Stimulated activated CD4-positive, alpha-beta T cell treated with anti-CD3 and anti-CD28 coated beads, Interleukin-12 subunit alpha, Interleukin-12 subunit beta, amount 100 ng/mL, for 4 hours (primary cell): Measurements from ENCODE around the gene GSAP.

ENCODE experiments used
- DNase-seq: peaks from one replicate; pipeline ENCODE4 v3.0.0-alpha.2; 2020

GSAP gene

DNA sequence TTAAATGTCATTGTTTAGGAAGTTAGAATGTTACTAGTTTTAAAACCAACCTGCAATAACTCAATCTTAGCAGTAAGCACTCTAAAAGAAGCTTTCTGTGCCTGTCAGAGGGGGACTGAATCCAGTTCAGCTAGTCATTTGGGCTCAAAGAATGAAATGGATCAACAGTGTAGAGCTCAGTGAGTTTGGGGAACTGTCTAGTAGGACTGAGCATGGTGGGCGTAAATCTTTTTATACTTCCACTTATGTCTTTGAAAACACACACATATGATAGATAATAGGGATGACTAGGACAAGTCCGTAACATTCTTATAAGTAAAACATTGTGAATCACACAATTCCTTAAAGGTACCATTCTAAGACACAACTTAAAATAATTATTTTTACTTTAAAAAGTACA lies 11.5 kb downstream of the GSAP start:
- DNase-seq = no peak

DNA sequence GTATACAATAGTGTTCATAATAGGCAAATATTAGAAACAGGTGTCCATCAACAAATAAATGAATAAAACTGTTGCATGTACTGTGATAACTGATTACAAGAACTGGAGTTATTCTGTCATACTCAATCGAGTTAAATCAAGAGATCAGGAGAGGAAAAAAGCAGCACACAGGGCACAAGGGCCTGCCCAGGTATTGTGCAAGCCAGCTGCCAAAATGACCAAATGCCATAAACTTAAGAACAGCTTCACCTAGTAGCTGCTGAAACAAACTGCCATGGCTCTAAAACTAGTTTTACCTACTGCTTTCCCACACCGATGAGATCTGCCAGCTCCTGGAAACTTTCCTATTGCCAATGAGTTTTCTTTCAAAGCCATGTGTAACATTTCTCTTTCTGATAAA lies 12.2 kb downstream of the GSAP start:
- DNase-seq = no peak

DNA sequence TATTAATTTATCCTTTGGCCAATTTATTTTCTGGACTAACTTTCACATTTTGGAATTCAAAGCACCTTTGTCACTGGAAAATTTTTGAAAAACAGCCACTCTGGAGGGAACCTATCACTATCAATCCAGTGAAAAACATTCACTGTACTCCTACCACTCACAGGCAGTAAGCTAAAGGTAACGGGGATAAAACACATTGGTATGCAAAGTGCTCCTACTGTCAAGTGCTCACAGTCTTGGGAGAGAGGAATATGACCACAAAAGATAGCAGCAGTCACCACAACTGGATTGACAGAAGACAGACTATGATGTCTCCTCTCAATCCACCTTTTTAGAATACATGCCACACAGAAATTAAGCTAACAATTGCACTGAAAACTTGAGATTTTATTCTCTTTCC lies 13.3 kb downstream of the GSAP start:
- DNase-seq = no peak

- DNase-seq = no peak
Observed at GRCh38 chr7:77401002-77401401, 15.1 kb downstream of the GSAP start.

- no peak for DNase-seq
Observed at GRCh38 chr7:77399816-77400215, 16.3 kb downstream of the GSAP start.

DNA sequence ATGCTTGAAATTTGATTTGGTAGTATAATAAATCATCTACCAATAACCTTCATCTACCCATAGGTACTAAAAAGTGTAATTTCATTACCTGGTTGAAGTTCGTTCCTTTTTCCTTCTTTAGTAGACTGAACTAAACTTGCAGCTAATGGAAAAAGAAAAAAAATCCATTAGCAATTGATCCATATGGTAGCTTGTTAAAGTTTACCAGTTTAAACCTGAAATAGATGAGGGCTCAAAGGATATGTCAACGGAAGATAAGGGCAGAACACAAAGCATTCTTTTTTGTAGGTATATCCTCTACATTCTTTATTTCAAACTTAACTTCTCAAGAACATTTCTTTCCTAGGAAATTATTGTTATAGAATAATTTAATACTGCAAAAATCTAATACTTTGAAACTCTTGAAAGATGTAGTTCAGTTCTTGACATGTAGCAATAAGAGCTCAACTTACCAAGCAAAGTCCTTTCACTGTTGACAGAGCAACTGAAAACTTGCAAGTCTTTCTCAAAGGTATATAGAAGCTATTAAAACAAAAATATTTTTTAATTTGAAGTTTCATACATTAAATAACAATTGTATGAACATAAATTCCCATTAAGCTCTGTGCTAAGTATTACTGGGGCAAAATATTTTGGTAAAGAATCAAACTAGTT lies 19.1 kb downstream of the GSAP start:
- no peak for DNase-seq

DNA sequence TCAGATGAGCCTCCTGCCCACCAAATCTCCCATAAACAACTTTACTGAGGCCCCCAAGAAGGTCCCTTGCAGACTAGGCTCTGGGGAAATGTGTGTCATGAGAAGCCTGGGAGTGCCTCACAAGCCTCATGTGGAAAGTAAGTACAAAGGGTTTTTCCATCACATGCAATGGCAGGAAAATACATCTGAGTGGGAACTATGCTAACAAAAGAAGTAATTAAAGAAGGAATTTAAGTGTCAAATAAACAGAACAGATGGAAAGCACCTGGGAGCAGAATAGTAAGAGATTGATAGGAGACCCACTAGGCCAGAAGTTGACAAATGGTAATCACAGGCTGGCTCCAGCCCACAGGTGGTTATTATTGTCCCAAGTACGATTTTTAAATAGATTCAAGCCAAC lies 20.5 kb downstream of the GSAP start:
- DNase-seq = no peak

DNA sequence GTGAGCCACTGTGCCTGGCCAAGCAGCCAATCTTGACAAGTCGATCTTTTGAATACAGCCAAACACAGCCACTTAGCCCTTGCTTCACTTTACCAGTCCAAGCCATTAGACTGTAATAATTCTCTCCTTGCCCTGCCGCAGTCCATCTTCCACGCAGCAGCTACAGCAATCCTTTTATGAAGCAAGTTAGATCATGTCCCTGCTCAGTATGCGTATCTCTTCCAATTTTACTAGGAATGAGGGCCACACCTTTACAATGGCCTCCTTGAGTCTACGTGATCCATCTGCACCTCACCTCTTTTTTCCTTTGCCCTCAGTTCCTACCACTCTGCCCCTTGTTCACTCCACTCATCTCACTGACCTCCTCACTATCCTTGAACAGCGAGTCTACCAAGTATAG lies 22.2 kb downstream of the GSAP start:
- no peak for DNase-seq

GRCh38 chr7:77393261-77393660 lies 22.9 kb downstream of the GSAP start:
- peak; percentile 19 for DNase-seq

GRCh38 chr7:77391230-77391629 lies 24.9 kb downstream of the GSAP start:
- DNase-seq = no peak

GRCh38 chr7:77388055-77388641 lies 28.0 kb downstream of the GSAP start:
- no peak for DNase-seq

DNA sequence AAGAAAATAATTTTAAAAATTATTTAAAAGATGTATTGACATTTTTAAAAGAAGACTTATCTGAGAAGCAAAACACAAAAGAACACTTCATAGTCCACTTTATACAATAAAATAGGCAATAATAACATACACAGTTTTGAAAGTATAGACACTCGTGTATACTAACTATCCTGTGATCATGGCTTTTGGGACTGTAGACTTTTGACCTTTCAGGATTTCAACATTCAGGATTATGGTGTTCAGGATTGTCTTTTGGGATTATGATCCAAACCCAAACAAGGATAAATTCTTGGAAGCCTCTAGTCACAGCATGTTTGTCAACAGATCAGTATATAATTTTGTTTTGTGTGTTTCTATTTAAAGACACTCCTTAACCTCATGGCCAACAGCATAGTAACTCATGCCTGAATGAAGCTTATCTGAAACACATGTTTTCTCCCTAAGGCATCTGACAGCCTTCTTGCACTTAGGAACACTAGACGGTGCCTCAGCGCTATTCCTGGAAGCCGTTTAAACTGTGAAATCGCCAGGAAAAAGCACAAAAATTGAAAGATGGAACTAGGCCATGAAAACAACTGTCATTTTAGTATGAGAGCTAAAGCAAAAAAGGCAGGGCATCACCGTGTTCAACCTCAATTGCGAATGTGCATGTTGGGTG lies 29.9 kb downstream of the GSAP start:
- DNase-seq = no peak

- DNase-seq = no peak
Observed at GRCh38 chr7:77383333-77383740, 32.8 kb downstream of the GSAP start.

DNA sequence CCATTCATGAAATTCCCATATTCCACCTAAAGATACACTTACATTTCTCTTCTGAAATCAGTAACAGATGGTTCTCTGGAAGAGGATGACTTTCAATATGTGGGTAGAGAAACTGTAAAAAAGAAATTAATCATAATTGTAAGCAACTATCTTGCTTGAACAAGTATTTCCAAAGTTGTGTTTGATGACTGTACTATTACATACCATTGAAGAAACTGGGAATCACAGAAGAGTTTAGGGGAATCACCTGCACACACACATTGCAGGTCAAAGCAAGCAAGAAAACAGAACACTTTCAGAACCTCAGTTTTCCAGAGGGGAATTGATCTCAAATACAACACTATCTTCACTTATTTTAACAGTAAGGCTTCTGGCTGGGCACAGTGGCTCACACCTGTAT lies 33.6 kb downstream of the GSAP start:
- no peak for DNase-seq

- no peak for DNase-seq
Observed at GRCh38 chr7:77378584-77378983, 37.6 kb downstream of the GSAP start.

DNA sequence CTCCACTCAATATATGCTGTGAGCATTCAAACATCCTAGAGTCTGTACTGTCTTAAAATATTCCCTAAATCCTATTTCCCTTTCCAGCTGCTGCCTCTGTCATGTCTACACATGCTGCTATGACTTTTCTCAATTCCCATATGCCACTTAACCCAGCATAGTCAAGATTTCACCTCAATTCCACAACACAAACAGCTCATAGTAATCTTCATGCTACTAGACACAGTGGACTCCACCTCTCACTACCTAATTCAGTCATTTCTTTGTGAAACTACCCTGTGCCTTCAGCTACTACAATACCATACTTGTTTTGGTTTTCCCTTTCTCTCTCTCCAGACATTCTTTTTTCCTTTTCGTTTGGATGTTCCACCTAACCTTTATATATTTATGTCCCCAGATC lies 45.5 kb downstream of the GSAP start:
- no peak for DNase-seq

DNA sequence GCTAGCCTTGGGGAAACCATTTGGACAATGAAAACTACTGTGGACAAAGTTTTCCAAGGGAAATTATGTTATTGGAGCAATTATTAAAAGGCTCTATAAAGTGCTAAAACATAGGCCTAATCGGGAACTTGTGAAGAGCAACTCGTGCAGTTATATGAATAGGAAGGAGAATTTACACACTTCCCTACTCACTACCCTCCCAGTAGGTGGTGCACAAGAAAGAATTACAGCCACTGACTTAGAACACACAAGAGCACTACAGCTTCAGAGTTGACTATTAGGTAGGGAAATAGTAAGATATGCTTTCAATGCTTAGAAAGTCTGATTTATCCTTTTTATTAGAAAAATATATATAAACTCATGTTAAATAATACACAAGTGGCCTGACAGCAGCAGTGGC lies 47.2 kb downstream of the GSAP start:
- DNase-seq = no peak

DNA sequence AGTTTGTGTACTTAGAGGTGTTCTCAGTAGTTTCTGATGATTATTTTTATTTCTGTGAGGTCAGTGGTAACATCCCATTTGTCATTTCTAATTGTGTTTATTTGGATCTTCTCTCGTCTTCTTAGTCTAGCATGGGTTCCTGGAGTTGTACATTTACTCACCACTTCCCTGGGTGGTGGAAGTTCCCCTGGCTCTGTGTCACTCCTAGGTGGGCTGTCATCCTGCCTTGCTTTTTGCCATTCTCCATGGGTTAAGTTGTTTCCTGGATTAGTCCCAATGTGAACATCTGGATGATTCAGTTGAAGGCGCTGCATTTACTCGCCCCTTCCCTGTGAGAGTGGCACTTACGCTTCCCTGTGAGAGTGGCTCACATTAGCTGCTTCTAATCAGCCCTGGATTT lies 48.2 kb downstream of the GSAP start:
- no peak for DNase-seq

GRCh38 chr7:77362905-77363304 lies 53.2 kb downstream of the GSAP start:
- no peak for DNase-seq

GRCh38 chr7:77360969-77361368 lies 55.2 kb downstream of the GSAP start:
- no peak for DNase-seq

DNA sequence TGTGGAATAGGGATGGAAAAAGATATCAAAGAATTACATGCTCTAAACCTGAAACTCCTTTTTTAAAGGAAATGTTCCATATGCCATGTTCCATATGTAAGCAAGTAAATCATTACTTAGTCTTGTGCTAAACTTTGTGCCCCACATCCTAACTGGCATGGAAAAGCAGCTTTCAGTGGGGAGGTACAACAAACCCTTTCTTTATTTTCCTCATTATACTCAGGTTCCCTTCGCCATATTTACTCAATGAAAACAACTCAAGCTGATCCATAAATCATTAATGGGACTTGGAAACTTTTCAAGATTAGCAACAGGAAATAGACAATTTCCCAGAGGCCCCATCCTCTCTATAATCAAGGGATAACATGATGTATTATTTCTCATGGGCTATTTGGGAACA lies 56.0 kb downstream of the GSAP start:
- no peak for DNase-seq

GRCh38 chr7:77359599-77359998 lies 56.5 kb downstream of the GSAP start:
- DNase-seq = no peak

- no peak for DNase-seq
Observed at GRCh38 chr7:77354914-77355313, 61.2 kb downstream of the GSAP start.

DNA sequence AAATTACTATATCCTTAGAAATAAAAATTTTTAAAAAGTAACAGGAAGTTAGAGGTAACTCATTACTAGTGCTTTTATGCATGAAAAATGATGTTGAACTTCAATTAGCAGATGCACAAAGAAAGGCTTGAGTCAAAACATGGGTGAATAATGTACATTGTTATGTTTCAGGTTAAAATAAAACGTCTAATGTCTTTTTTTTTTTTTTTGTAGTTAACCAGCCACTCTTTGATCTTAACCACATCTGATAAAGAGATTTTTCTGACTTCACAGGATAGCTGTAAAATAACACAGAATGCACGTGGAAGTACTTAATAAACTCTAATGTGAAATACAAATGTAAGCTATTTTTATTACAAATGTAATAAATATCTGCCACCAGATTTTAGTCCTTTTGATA lies 61.7 kb downstream of the GSAP start:
- DNase-seq = no peak

GRCh38 chr7:77353911-77354310 lies 62.2 kb downstream of the GSAP start:
- no peak for DNase-seq
